IPS-NIHi11 (cell line): Measurements from ENCODE around the gene PLTP.
"Not testable (repeated sequence)": the region's sequence is repeated elsewhere in the genome, so short reads cannot be mapped to it uniquely, and the experiment has no call there.

Experiments
- DNase-seq: peaks from one replicate; pipeline ENCODE4 v3.0.0; 2012; ENCODE audit warnings: mixed read lengths, low spot score

The PLTP gene, protein sequence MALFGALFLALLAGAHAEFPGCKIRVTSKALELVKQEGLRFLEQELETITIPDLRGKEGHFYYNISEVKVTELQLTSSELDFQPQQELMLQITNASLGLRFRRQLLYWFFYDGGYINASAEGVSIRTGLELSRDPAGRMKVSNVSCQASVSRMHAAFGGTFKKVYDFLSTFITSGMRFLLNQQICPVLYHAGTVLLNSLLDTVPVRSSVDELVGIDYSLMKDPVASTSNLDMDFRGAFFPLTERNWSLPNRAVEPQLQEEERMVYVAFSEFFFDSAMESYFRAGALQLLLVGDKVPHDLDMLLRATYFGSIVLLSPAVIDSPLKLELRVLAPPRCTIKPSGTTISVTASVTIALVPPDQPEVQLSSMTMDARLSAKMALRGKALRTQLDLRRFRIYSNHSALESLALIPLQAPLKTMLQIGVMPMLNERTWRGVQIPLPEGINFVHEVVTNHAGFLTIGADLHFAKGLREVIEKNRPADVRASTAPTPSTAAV

DNA sequence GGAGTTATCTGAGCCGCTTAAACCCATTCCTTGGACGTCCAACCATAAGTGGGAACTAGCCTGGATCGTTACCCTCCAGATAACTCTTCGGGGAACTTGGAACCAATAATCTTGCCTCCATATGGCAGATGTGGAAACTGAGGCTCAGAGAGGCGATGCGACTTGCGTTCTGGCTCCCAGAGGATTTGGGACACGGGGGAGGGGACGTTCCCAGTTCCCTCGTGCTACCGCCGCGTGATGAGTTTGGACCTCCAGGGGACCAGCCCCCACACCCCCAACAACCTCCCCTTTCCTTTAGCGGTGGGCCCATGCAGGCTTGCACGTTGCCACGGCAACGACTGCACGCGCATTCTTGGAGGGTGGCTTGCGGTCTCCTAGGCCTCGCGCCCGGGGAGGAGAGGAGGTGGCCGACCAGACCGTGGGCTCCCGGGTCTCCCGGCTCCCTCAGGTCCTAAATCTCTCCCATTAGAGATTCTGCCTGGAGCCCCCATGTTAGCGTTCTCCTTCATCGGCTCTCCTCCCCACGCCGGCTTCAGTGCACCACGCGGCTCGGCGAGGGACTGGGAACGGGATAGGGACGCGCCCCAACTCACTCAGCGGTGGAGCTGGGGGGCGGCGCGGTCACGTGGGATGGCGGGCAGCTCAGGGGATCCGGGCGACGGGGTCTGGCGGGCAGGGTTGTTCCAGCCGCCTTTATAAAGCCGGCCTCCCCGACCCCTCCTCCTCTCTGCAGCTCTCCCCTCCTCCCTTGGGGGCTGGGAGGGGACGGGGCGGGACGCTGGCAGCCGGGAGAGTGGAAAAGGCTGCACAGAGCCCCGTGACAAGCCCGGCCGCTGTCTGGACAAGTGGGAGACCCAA lies at the start of gene PLTP:
Gene PLTP, minus strand, starts transcription at position 670 of the 858 bp plus-strand sequence. CDS start 703 bp downstream, outside the sequence.
- peak; percentile 67 for DNase-seq

- DNase-seq: no peak
These were observed 48.1 kb upstream of the PLTP start for GRCh38 chr20:45959956-45960630.

- DNase-seq: no peak
These were observed 47.2 kb upstream of the PLTP start for GRCh38 chr20:45959126-45959525.

- no peak for DNase-seq
These were observed 46.6 kb upstream of the PLTP start for GRCh38 chr20:45958593-45958992.

DNA sequence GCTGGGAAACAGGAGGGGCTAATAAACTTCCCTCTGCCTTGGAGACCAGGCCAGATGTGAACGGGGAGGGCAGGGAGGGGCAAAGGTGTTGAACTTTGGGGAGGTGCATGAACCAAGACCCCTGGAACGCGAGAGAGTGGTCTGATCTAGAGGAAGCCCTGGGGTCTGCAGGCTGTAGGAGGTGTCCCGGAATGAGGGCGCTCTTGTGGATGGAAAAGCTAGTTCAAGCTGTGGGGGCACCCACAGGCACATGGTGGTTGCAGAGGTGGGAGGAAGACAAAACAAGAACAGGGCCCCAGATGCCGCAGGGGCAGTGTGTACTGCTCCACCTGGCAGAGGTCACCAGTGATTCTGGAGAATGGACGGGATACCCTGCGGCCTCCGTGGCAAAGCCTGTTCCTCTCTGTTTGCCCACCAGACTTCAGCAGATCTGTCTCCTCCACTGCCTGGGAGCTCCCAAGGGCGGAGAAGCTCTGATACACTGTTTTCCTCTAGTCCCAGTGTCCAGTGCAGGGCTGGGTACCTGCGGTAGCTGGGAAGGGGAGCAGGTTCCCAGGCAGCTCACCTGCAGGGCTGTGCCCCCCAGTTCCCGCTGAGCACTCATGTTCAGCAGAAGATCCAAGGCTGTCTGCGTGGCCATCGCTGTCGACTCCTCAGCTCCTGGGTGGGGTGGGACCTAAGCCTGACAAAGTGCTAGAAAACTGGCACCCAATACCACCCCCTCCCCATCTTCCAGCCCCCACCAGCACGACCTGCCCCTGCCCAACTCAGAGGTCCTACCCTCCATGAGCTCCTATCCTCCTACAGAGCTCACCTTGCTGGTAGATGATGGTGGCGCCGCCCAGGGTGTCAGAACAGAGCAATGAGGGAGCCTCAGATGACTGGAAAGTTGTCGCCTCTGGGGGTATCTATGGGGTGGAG lies 45.3 kb upstream of the PLTP start:
- no peak for DNase-seq

- DNase-seq: not testable (repeated sequence)
These were observed 44.4 kb upstream of the PLTP start for GRCh38 chr20:45956326-45956725.

DNA sequence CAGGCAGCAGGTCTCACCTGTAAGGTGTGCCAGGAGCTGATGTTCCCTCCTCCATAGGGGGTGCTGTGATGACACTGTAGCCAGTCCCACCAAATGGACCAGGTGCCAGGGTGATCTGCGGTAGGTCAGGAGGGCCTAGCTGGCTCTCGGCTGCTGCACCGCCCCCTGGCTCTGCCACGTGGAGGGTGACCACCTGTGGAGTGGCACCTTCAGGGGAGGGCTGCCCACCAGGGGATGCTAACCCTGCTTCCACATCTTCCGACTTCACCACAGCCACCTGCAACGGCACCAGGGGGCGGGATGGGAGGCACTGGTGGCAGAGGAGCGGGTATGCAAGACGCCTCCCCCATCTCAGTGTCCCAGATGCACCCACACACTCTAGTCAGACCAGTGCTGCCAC lies 41.7 kb upstream of the PLTP start:
- no peak for DNase-seq

DNA sequence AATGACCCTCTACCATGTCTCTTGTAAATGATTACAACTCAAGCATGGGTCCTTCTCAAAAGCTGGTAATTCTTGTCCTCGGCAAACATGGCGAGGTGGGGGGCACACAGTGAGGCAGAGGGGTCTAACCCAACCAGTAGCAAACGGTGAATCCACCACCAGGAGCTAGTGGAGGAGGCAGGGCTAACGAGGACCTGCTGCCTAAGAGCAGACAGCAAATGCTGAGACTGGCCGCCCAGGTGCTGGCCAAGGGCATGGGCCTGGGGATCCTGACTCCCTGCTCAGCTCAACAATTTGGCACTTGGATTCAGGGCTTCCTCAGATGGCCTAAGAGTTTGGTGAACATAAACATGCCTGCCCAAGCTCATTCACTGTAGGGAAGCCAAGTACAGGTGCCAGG lies 40.9 kb upstream of the PLTP start:
- DNase-seq: no peak

DNA sequence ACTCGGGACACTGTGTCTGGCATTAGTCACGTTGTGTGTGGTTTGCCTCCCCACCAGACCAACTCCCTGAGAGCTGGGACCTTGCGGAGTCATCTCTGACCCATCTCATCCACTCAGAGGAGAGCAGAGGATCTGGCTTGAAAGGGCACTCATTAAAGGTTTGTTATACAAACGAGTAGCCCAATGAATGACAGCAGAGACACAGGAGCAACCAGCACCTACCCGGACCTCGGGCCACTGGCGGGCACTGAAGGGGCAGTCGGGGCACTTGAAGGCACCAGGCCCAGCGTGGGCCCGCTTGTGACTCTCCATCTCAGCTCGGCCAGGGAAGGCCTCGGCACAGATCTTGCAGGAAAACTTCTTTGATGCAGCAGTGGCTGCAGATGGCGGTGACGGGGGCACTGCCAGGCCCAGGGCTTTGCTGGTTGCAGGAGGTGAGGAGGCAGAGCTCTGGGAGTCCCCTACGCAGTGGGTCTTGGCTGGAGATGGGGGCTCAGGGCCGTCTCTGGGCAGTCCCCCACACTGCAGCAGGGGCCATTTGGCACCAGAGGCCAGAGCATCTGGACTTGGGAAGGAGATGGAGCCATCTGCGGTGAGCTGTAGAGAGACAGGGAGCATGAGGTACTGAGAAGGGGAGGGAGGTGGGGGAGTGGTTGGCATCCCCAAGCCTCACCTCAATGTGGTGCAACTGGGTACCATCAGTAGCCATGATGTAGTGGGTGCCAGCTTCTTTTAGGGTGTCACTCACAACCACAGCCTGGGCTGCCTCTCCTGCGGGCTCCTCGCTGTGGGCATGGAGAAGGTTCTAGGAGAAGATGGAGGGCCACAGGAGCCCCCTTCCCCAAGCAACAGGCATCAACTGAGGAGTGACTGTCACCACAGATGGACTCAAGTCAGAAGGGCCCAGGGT lies 40.2 kb upstream of the PLTP start:
- DNase-seq: no peak

GRCh38 chr20:45950330-45950646 lies 38.3 kb upstream of the PLTP start:
- DNase-seq: no peak

GRCh38 chr20:45949542-45950329 lies 37.8 kb upstream of the PLTP start:
- DNase-seq: no peak

- DNase-seq: no peak
These were observed 37.0 kb upstream of the PLTP start for GRCh38 chr20:45948742-45949541.

- DNase-seq: no peak
These were observed 36.3 kb upstream of the PLTP start for GRCh38 chr20:45948261-45948733.

DNA sequence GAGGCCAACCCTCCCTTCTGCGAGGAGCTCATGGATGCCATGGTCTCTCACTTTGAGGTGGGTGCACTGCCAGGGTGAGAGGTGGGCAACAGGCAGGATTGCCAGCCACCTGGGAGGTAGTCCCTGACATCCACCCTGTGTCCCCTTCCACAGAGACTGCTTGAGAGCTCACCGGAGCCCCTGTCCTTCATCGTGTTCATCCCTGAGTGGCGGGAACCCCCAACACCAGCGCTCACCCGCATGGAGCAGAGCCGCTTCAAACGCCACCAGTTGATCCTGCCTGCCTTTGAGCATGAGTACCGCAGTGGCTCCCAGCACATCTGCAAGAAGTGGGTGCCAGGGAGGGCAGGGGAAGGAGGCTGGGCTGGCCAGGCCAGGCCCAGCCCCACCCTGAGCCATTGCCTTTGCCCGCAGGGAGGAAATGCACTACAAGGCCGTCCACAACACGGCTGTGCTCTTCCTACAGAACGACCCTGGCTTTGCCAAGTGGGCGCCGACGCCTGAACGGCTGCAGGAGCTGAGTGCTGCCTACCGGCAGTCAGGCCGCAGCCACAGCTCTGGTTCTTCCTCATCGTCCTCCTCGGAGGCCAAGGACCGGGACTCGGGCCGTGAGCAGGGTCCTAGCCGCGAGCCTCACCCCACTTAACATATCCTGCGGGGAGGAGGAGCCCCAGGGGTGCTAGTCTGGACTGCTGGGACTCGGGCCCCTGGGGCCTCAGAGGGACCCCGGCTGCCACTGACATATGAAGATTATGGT lies 35.3 kb upstream of the PLTP start:
- DNase-seq: no peak

GRCh38 chr20:45946149-45946970 lies 34.4 kb upstream of the PLTP start:
- no peak for DNase-seq

DNA sequence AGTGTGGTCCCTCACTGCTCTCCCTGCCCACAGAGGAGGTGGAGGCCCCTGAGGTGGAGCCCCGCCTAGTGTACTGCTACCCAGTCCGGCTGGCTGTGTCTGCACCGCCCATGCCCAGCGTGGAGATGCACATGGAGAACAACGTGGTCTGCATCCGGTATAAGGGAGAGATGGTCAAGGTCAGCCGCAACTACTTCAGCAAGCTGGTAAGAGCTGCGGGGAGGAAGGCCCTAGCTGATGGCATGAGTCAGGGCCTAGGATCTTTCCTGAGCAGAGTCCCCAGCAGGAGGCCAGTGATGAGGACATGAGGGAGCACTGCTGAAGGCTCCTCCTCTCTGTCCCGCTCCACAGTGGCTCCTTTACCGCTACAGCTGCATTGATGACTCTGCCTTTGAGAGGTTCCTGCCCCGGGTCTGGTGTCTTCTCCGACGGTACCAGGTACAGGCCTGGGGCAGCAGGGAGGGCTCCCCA lies 33.8 kb upstream of the PLTP start:
- DNase-seq: no peak
